LNCAP (cell line): ENCODE measurements around the gene GATA5.

Experiments
- CTCF ChIP-seq: fragments of 450-650 bp; IDR thresholded peaks from 2 replicates; pipeline ENCODE4 v1.5.1; 2017; ENCODE audit warnings: mild to moderate bottlenecking

Gene GATA5

GRCh38 chr20:62416651-62417637, 58.9 kb downstream of the GATA5 start:
- TF ChIP-seq CTCF: no peak

- no peak for TF ChIP-seq CTCF
Measured at GRCh38 chr20:62415354-62416111, 60.3 kb downstream of the GATA5 start.

- TF ChIP-seq CTCF: no peak; the same call in 1 of the 2 replicates
Measured at GRCh38 chr20:62413896-62414481, 61.8 kb downstream of the GATA5 start.
